K562 (cell line): ENCODE results near the gene NLRP5. TPM values are rescaled to one million over a fixed set of nuclear protein-coding genes. Genes with fewer than 3 reads are reported as not detected.

Source experiments
- ATAC-seq: fragments of 200-7000 bp; cut with Tn5 transposase; 3 replicates; pipeline ENCODE4 v1.9.1; 2020; ENCODE audit warnings: moderate library complexity
- BruUV-seq: library from RNA; stranded (reverse); fragments of 400-500 nt; replicated peaks from 2 replicates; lab custom pipeline; 2021; lab: Mats Ljungman, UMichigan
- CTCF ChIA-PET: fragments of 300-600 bp; formaldehyde crosslinking; extraction: SDS; loops from one replicate; lab custom pipeline; 2021; ENCODE audit warnings: low intra/inter-chr PET ratio; lab: Yijun Ruan, JAX
- POLR2A ChIA-PET: fragments of 300-600, 350-650 bp; sonication (Branson Sonifier 250); formaldehyde crosslinking; extraction: SDS; loops from one replicate; lab custom pipeline; 2021; ENCODE audit warnings: antibody characterized with exemption, inconsistent platforms; lab: Yijun Ruan, JAX
- DNase-seq, 4 experiments: peaks; one replicate each; pipeline versions ENCODE4 v3.0.0 to v3.0.0-alpha.2; 2011 to 2018; ENCODE audit warnings: low spot score in 3 of 4, mixed read lengths in 3 of 4; ENCODE audit errors: extremely low read depth in 1 of 4
- FAIRE-seq: peaks from 2 replicates; lab custom pipeline; 2011; peaks lifted over from hg19 to GRCh38; lab: Jason Lieb, UNC
- H2AFZ ChIP-seq: 2 replicates; pipeline ENCODE4 v1.6.0; 2011; ENCODE audit warnings: low read depth, low read length, control low read depth, inconsistent platforms
- H3K27ac ChIP-seq: fragments of 200-600 bp; 3 replicates; pipeline ENCODE4 v1.8.0; 2011; ENCODE audit warnings: low read depth, mild to moderate bottlenecking, control low read depth, inconsistent platforms, low read length, moderate library complexity, mixed read lengths; ENCODE audit errors: extremely low read depth
- H3K27me3 ChIP-seq, 2 experiments: fragments of 300-600 bp in 1 of 2; 2 replicates in 1 of 2; 3 replicates in 1 of 2; pipeline versions ENCODE4 v1.6.0 to v1.8.0; 2011; ENCODE audit warnings: inconsistent platforms in 2 of 2, low read length in 2 of 2, mild to moderate bottlenecking in 1 of 2, mixed read lengths in 1 of 2, moderate library complexity in 1 of 2; ENCODE audit not compliant: control insufficient read depth in 2 of 2, insufficient read depth in 2 of 2
- H3K36me3 ChIP-seq: fragments of 300-600 bp; 3 replicates; pipeline ENCODE4 v1.8.0; 2011; ENCODE audit warnings: mild to moderate bottlenecking, low read length, inconsistent platforms; ENCODE audit not compliant: control insufficient read depth, insufficient read depth
- H3K4me1 ChIP-seq, 2 experiments: fragments of 200-600 bp in 1 of 2; replicated peaks in 1 of 2; 2 replicates in 1 of 2; 3 replicates in 1 of 2; pipeline versions ENCODE4 v1.5.1 to v1.8.0; 2011; ENCODE audit warnings: inconsistent platforms in 2 of 2, low read length in 2 of 2, mild to moderate bottlenecking in 1 of 2, mixed read lengths in 1 of 2, moderate library complexity in 1 of 2; ENCODE audit not compliant: control insufficient read depth in 2 of 2, insufficient read depth in 2 of 2
- H3K4me2 ChIP-seq: 2 replicates; pipeline ENCODE4 v1.6.1; 2011; ENCODE audit warnings: low read length, control low read depth, inconsistent platforms, mixed read lengths; ENCODE audit not compliant: insufficient read depth
- H3K4me3 ChIP-seq: fragments of 200-600 bp; sonication (generic), shearing (Covaris generic); 2 replicates; pipeline ENCODE4 v1.5.1; 2016; ENCODE audit warnings: control low read depth, inconsistent platforms
- H3K79me2 ChIP-seq: fragments of 200-600 bp; 3 replicates; pipeline ENCODE4 v1.8.0; 2011; ENCODE audit warnings: low read length, inconsistent platforms; ENCODE audit not compliant: control insufficient read depth, insufficient read depth
- H3K9ac ChIP-seq, 2 experiments: 2 replicates each; pipeline versions ENCODE4 v1.6.0 to v1.6.1; 2011; ENCODE audit warnings: low read depth in 2 of 2, low read length in 2 of 2, control low read depth in 1 of 2, inconsistent platforms in 1 of 2, mild to moderate bottlenecking in 1 of 2, mixed read lengths in 1 of 2; ENCODE audit not compliant: insufficient read depth in 1 of 2
- H3K9me1 ChIP-seq: one replicate; pipeline ENCODE4 v1.6.0; 2011; ENCODE audit warnings: inconsistent platforms, mild to moderate bottlenecking, low read length, moderate library complexity; ENCODE audit not compliant: control insufficient read depth, insufficient read depth
- H3K9me3 ChIP-seq: replicated peaks from 2 replicates; pipeline ENCODE4 v1.5.1; 2011; ENCODE audit warnings: low read depth, low read length, inconsistent platforms; ENCODE audit not compliant: control insufficient read depth, insufficient read depth
- H4K20me1 ChIP-seq: replicated peaks from 2 replicates; pipeline ENCODE4 v1.6.1; 2011; ENCODE audit warnings: low read length, inconsistent platforms, mixed read lengths; ENCODE audit not compliant: control insufficient read depth, insufficient read depth
- EHMT2 ChIP-seq: fragments of 450-650 bp; IDR thresholded peaks from 2 replicates; pipeline ENCODE4 v1.6.1; 2018; ENCODE audit warnings: antibody characterized with exemption
- KLF1 ChIP-seq: fragments of 450-650 bp; IDR thresholded peaks from 2 replicates; pipeline ENCODE4 v1.6.1; 2016; ENCODE audit warnings: missing genetic modification characterization, missing compliant biosample characterization
- MCM5 ChIP-seq: fragments of 450-650 bp; IDR thresholded peaks from 2 replicates; pipeline ENCODE4 v1.6.1; 2016; ENCODE audit warnings: low read depth
- SRF ChIP-seq, 2 experiments: fragments of 250-450, 450-650 bp in 1 of 2; sonication (Bioruptor Pico) in 1 of 2; sonication (generic) in 1 of 2; formaldehyde crosslinking; IDR thresholded peaks; 2 replicates each; pipeline versions ENCODE4 v1.5.0 to v1.5.1; 2020 to 2022; ENCODE audit warnings: mild to moderate bottlenecking in 1 of 2, missing genetic modification reagents in 1 of 2
- TCF7L2 ChIP-seq: fragments of 150-350 bp; IDR thresholded peaks from 2 replicates; pipeline ENCODE4 v1.6.1; 2016; ENCODE audit warnings: low read depth, mild to moderate bottlenecking, low read length, moderate library complexity
- ZBTB7A ChIP-seq: IDR thresholded peaks from 2 replicates; pipeline ENCODE4 v1.6.1; 2011; ENCODE audit warnings: low read depth, mild to moderate bottlenecking, low read length, moderate library complexity, borderline replicate concordance; ENCODE audit not compliant: control insufficient read depth
- WGBS: fragments of 100-300 bp; shearing (Covaris generic); methylation state at CpG from one replicate; pipeline ENCODE4 v1.1.6; 2016; ENCODE audit warnings: low coverage, mixed read lengths; ENCODE audit not compliant: insufficient coverage; ENCODE audit errors: missing lambda C conversion rate; 5-methylcytosine and 5-hydroxymethylcytosine counted together
- in situ Hi-C: fragments of 300-500 bp; cut with MboI; formaldehyde crosslinking; loops from 4 replicates; pipeline ENCODE4 v1.15.0; 2018; ENCODE audit warnings: inconsistent platforms, mixed read lengths
- intact Hi-C: fragments of 100-400 bp; cut with micrococcal nuclease; formaldehyde crosslinking; loops from 2 replicates; pipeline ENCODE4 v1.14.2; 2022
- polyA plus RNA-seq, 8 experiments: library from polyadenylated mRNA; depleted of rRNA in 4 of 8; stranded (reverse) in 5 of 8; unstranded in 3 of 8; fragments of >200 nt; fragmentation: Nextera tagmentation in 2 of 8; fragmentation: Illumina TruSeq in 1 of 8; extraction: Ambion mirVana in 2 of 8; extraction: Trizol in 1 of 8; gene quantifications; 2 replicates each; pipeline versions ENCODE4 v1.2.1 to v1.2.3, GENCODE V29; 2011 to 2014; ENCODE audit warnings: inconsistent platforms in 1 of 8, missing spikeins in 1 of 8
- total RNA-seq, 7 experiments: library from RNA; depleted of rRNA in 6 of 7; stranded (reverse); fragments of >200 nt in 6 of 7; fragmentation: Illumina TruSeq in 2 of 7; extraction: Trizol in 2 of 7; gene quantifications; 2 replicates each; pipeline versions ENCODE4 v1.2.1 to v1.2.3, GENCODE V29; 2011 to 2021; ENCODE audit warnings: low replicate concordance in 1 of 7
- TF ChIP-seq, protein P1 (sequence below): IDR thresholded peaks from 2 replicates; pipeline ENCODE4 v1.6.1; 2011; ENCODE audit not compliant: insufficient read length; ENCODE audit errors: extremely low read depth
- TF ChIP-seq, protein P2 (sequence below): fragments of 450-650 bp; IDR thresholded peaks from 2 replicates; pipeline ENCODE4 v1.7.1; 2018; ENCODE audit warnings: mild to moderate bottlenecking, low read depth; ENCODE audit not compliant: partially characterized antibody
- TF ChIP-seq, protein P3 (sequence below): fragments of 250-450 bp; sonication (Bioruptor Pico); IDR thresholded peaks from 2 replicates; pipeline ENCODE4 v1.5.0; 2021; ENCODE audit warnings: mild to moderate bottlenecking, borderline replicate concordance
- TF ChIP-seq, protein P4 (sequence below), 2 experiments: IDR thresholded peaks in 1 of 2; conservative IDR thresholded peaks in 1 of 2; 2 replicates each; pipeline ENCODE4 v1.6.1; 2016; ENCODE audit warnings: low read depth in 2 of 2, mild to moderate bottlenecking in 1 of 2, missing compliant biosample characterization in 1 of 2, missing genetic modification characterization in 1 of 2, moderate library complexity in 1 of 2
- TF ChIP-seq, protein P5 (sequence below), 2 experiments: fragments of 450-650 bp in 1 of 2; sonication (generic) in 1 of 2; formaldehyde crosslinking; conservative IDR thresholded peaks; 2 replicates each; pipeline versions ENCODE4 v1.4.0 to v1.8.1; 2020 to 2022; ENCODE audit warnings: mild to moderate bottlenecking in 1 of 2, missing genetic modification reagents in 1 of 2

The NLRP5 gene
- total and polyA plus RNA-seq, 9 of the 15 experiments (the other 6 are each of a cell fraction or from before 2014, with no cell fraction given) = 0.04 to 0.07 TPM; not detected in 7

DNA sequence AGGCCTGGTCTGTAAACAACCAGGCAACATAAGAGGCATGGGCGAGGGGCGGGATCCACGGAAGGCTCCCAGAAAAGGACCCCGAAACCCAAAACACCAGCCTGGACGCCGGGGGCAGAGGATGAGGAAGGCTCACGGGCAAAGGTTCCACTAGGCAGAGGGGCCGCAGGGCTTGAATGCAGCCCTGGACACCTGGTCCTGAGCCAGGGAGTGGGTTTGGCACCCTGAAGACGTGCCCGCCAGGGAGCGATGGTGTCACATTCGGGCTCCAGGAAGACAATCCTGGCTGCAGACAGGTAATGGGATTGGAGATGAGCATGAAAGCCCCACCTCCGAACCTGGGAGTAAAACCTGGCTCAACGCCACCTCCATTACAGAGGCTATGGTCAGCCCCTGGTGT, 102.8 kb downstream of the NLRP5 start:
- Histone ChIP-seq H3K4me2 (no peak overlapping the region), H3K9me1 (no peaks in the 10 kb centered on the region), H3K4me3 (no peak overlapping the region), H3K36me3 (peaks cover 58% of the 10 kb centered on the region; the same call in 2 of the 3 replicates), H3K4me1 (peaks cover 0 to 16% of the 10 kb centered on the region in 2 experiments; a peak in 1 of 5 replicates), H3K27ac (no peak overlapping the region), H3K27me3 (no peaks in the 10 kb centered on the region), H2AFZ (no peak overlapping the region), H3K9me3 (peaks cover 14% of the 10 kb centered on the region), H3K79me2 (peaks cover 42% of the 10 kb centered on the region), H3K9ac (no peak overlapping the region), H4K20me1 (peaks cover 11% of the 10 kb centered on the region)
- WGBS = 98% methylated on average over 13 of the region's 14 CpGs
- ATAC-seq (no peak), DNase-seq (no peak), FAIRE-seq (no peak)
- ChIA-PET CTCF (no interaction called here), POLR2A (interaction anchor here (0.6 to 1.2 kb wide), 2 partner anchors 18 to 36 kb away, joined by 3 to 4 read pairs; no protein-coding TSS in a partner anchor)
- intact Hi-C loops = no loop called here
- no TSS peak for BruUV-seq
- in situ Hi-C loops = no loop called here
- TF ChIP-seq, protein P1, sequence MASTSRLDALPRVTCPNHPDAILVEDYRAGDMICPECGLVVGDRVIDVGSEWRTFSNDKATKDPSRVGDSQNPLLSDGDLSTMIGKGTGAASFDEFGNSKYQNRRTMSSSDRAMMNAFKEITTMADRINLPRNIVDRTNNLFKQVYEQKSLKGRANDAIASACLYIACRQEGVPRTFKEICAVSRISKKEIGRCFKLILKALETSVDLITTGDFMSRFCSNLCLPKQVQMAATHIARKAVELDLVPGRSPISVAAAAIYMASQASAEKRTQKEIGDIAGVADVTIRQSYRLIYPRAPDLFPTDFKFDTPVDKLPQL = no peak
- no peak for TF ChIP-seq TCF7L2
- TF ChIP-seq, protein P2, sequence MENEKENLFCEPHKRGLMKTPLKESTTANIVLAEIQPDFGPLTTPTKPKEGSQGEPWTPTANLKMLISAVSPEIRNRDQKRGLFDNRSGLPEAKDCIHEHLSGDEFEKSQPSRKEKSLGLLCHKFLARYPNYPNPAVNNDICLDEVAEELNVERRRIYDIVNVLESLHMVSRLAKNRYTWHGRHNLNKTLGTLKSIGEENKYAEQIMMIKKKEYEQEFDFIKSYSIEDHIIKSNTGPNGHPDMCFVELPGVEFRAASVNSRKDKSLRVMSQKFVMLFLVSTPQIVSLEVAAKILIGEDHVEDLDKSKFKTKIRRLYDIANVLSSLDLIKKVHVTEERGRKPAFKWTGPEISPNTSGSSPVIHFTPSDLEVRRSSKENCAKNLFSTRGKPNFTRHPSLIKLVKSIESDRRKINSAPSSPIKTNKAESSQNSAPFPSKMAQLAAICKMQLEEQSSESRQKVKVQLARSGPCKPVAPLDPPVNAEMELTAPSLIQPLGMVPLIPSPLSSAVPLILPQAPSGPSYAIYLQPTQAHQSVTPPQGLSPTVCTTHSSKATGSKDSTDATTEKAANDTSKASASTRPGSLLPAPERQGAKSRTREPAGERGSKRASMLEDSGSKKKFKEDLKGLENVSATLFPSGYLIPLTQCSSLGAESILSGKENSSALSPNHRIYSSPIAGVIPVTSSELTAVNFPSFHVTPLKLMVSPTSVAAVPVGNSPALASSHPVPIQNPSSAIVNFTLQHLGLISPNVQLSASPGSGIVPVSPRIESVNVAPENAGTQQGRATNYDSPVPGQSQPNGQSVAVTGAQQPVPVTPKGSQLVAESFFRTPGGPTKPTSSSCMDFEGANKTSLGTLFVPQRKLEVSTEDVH = no peak
- TF ChIP-seq, protein P3, sequence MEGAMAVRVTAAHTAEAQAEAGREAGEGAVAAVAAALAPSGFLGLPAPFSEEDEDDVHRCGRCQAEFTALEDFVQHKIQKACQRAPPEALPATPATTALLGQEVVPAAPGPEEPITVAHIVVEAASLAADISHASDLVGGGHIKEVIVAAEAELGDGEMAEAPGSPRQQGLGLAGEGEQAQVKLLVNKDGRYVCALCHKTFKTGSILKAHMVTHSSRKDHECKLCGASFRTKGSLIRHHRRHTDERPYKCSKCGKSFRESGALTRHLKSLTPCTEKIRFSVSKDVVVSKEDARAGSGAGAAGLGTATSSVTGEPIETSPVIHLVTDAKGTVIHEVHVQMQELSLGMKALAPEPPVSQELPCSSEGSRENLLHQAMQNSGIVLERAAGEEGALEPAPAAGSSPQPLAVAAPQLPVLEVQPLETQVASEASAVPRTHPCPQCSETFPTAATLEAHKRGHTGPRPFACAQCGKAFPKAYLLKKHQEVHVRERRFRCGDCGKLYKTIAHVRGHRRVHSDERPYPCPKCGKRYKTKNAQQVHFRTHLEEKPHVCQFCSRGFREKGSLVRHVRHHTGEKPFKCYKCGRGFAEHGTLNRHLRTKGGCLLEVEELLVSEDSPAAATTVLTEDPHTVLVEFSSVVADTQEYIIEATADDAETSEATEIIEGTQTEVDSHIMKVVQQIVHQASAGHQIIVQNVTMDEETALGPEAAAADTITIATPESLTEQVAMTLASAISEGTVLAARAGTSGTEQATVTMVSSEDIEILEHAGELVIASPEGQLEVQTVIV (CRISPR knock-in tag) = no peak
- TF ChIP-seq, protein P4, sequence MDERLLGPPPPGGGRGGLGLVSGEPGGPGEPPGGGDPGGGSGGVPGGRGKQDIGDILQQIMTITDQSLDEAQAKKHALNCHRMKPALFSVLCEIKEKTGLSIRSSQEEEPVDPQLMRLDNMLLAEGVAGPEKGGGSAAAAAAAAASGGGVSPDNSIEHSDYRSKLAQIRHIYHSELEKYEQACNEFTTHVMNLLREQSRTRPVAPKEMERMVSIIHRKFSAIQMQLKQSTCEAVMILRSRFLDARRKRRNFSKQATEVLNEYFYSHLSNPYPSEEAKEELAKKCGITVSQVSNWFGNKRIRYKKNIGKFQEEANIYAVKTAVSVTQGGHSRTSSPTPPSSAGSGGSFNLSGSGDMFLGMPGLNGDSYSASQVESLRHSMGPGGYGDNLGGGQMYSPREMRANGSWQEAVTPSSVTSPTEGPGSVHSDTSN (CRISPR knock-in tag; IDR thresholded peaks at IDR 0.05; ENCODE audit: low read depth) = no peak
- TF ChIP-seq, protein P4 (tag; conservative IDR thresholded peaks at IDR 0.05; ENCODE audit: low read depth) = no peak
- TF ChIP-seq ZBTB7A = no peak
- no peak for TF ChIP-seq KLF1 (tag)
- no peak for TF ChIP-seq SRF (CRISPR knock-in tag; IDR thresholded peaks at IDR 0.05)
- TF ChIP-seq, protein P5, sequence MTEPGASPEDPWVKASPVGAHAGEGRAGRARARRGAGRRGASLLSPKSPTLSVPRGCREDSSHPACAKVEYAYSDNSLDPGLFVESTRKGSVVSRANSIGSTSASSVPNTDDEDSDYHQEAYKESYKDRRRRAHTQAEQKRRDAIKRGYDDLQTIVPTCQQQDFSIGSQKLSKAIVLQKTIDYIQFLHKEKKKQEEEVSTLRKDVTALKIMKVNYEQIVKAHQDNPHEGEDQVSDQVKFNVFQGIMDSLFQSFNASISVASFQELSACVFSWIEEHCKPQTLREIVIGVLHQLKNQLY (CRISPR knock-in tag; conservative IDR thresholded peaks at IDR 0.05) = no peak
- TF ChIP-seq MCM5 = no peak
- TF ChIP-seq EHMT2 = no peak
